Measurements from ENCODE around the gene TSPAN18. TPM values are rescaled to one million over a fixed set of nuclear protein-coding genes. Genes with fewer than 3 reads are reported as not detected.
A peak's percentile ranks its signal among the peaks of the same experiment; 100 is the strongest.

Gene TSPAN18, protein sequence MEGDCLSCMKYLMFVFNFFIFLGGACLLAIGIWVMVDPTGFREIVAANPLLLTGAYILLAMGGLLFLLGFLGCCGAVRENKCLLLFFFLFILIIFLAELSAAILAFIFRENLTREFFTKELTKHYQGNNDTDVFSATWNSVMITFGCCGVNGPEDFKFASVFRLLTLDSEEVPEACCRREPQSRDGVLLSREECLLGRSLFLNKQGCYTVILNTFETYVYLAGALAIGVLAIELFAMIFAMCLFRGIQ
- total RNA-seq, result 11.1 and 11.5 TPM in 2 replicates

DNA sequence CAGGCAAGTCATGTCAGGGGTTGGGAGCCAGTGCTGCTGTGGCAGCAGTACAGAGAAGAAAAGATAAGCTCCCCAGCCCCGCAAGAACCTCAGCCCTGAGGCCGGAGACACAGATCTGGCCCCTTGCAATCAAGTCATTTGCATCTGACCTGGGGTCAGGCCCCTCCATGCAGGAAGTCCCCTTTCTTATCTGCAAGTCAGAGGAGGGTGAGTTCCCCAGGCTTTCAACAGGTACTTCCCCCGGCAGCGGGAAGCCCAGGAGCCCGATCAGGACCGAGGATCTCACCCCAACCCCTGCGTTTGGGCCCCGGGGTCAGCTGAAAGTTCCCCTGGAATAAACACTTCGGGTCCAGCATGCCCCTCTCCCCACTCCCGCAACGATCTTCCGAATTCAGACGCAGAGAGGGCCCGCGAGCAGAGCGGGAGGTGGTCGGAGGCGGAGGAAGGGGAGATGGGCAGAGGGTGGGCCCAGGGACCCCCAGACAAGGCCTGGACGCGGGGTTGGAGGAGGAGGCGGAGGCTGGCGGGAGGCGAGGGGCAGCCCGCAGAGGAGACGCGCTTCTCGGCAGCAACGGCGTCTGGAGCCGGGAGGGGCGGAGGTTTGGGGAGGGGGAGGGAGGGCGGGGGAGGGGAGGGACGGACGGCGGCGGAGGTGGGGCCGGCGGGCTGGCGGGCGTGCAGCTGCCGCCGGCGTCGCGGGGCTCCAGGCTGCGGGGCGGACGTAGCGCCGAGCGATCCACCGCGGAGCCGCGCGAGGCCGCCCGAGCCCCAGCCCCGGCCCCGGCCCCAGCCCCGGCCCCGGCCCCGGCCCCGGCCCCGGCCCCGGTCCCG lies at the start of gene TSPAN18:
Gene TSPAN18, plus strand, starts transcription at position 680 of the 831 bp plus-strand sequence. CDS start 179,455 bp downstream, outside the sequence.
- DNase-seq (ENCODE audit: low read depth, low spot score), result no peak

DNA sequence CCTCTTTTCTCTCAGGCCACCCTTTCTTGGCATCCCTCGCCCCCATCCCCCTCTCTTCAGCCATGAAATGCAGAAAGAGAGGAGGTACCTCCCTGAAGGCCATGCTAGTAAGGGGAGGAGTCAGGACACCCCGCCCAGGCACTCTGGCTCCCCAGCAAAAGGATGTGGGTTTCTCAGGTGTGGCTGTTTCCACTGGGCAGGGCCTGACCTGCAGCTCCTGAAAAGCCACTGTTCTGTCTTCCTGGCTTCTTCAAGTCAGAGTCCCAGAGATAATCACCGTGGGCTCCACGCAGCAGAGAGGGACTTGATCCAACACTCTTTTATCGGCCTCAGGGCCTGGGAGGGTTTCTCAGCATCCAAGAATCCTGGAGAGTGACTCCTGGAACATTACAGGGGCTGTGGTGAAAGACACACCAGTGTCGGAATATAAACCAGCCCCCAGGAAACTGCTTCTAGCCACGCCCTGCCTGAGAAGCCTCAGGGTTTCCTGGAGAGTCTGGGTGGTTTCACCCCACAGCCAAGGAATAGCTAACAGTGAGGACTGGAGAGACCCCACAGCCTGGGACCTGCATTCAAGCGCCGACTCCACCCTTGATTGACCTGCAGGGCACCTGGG lies 45.7 kb upstream of the TSPAN18 start:
- no peak for DNase-seq (ENCODE audit: low read depth, low spot score)

DNA sequence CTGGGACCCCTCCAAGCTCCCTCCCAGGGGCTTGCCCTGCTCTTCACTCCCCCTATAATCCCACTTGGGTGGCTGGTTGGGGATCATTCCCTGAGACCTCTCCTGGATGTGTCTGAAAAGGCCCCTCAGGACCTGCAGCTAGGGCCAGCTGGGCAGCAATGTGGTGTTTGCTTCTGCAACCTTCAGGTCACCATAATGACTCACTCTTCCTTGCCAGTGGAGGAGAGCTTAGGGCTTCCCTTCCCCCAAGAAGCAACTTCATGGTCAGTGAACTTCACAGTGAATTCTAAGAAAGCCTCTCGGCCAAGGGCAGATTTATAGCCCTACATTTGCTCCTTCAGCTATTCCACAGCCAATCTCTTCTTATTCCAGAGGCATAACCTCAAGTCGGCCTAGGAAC lies 45.1 kb upstream of the TSPAN18 start:
- DNase-seq (ENCODE audit: low read depth, low spot score), result peak; percentile 62

DNA sequence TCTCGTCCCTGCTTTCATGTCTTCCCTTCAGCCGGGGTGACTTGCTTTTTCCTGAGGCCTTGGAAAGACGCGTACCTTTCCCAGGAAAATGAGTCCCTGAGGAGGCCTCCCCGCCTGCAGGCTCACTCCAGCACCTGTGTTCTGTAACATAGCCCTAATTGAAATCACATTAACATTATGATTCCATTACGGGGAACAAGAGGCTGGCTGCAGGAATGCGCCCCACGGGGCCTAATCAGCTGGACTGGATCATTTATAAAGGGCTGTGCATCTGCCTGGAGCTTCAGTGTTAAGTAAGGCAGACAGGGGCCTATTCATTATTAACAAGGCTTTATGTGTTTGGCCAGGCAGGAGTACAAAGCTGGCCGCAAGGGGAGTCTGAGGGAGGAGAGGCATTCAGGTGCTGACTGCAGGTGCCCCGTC lies 41.9 kb upstream of the TSPAN18 start:
- DNase-seq (ENCODE audit: low read depth, low spot score), result no peak

DNA sequence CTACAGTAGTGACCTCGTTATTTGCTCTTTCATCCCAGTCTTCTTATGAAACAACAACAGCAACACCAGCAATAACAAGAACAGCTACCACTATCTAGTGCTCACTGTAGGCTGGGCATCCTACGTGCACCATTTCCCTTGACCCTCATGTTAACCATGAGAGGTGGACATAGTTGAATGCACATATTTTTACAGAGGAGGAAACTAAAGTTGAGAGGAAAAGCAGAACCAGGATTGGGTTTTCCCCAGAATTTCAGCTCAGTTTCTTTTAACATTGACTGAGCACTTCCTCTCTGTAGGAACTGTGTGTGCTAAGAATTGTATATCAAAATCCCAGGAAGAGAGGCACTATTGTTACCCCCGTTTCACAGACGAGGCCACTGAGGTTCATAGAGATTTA lies 39.4 kb upstream of the TSPAN18 start:
- no peak for DNase-seq (ENCODE audit: low read depth, low spot score)

DNA sequence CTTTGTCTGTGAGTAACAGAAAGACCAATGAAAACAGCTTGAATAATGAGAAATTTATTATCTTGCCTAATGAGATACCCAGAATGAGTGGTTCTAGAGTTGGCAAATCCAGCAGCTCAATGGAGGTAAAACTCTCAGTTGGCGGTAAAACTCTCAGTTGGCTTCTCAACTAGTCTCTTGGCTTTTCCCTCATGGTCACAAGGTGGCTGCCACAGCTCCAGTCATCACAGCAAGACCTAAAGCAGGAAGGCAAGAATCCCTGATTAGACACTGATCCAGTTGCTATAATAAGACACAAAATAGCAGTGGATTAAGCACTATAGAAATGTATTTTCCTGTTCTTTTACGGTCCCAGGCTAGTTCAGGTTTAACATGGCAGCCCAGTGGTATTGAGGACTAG lies 37.5 kb upstream of the TSPAN18 start:
- no peak for DNase-seq (ENCODE audit: low read depth, low spot score)

DNA sequence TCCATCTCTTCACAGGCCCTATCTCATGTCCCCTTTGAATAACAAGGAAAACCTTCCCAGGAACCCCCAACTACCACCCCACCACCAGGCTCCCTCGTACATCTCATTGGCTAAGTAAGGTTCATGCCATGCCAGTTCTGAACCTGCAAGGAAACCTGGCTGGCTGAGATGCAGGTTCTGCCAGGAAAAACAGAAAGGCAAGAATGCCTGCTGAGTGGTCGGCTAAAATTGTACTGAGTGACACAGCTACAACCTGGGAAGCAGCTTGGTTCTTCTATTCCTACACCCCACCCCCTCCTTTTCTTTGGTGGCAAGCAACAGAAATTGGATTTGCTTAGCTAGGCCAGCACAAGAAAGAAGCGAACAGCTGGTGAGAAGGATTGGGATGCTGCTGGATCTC lies 36.1 kb upstream of the TSPAN18 start:
- DNase-seq (ENCODE audit: low read depth, low spot score), result no peak

DNA sequence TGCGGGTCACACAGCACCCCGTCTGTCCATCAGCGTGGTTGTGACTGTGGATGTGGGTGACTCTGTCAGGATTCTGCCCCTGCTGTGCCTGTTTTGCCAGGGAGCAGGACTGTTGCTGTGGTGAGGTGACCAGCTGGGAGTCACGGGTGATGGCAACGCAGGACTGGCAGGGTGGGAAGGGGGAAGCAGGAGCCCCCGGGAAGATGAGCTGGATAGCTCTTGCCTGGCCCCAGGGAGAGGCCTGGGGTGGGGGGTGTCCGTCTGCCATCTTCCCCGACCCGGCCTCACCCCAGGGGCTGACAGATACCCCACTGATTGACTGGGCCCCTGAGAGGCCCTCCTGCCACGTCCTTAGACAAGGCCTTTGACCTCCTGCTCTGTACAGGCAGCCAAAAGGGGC lies 34.3 kb upstream of the TSPAN18 start:
- no peak for DNase-seq (ENCODE audit: low read depth, low spot score)

DNA sequence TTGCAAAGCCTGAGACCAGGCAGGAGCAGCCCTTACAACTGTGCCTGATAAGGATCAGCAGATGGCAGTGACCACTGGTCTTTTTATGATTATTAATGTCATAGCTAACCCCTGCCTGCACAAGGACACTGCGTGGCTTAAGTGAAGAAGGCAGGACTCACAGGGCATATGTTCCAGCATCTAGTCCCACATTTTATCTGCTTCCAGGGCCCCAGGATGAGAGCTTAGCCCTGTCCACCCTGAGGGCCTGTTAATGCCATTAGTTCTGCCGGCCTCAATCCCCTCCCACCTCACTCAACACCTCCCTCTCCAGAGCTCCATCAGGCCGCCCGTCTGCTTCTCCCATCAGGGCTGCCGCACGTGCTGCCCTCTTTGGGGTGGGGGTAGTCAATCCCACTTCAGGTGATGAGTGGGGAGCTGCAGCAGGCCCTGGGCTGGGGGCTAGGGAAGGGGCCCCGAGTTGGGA lies 33.1 kb upstream of the TSPAN18 start:
- no peak for DNase-seq (ENCODE audit: low read depth, low spot score)

DNA sequence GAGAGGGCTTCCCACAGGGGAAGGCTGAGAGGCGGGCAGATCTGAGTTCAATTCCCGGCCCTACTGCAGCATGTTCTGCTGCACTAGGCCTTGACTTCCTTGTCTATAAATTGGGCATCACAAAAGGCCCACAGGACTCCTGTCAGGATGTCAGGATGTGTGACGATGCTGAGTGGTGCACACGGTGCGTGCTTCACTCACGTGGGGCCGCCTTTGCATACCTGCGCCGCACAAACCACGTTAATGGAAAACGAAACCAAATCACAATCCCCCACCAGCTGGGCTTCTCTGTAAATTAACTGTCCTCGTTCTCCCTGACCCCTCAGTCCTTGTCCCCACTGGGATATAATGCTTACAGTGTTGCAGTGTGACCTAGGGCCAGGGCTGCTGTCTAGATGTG lies 32.3 kb upstream of the TSPAN18 start:
- no peak for DNase-seq (ENCODE audit: low read depth, low spot score)

DNA sequence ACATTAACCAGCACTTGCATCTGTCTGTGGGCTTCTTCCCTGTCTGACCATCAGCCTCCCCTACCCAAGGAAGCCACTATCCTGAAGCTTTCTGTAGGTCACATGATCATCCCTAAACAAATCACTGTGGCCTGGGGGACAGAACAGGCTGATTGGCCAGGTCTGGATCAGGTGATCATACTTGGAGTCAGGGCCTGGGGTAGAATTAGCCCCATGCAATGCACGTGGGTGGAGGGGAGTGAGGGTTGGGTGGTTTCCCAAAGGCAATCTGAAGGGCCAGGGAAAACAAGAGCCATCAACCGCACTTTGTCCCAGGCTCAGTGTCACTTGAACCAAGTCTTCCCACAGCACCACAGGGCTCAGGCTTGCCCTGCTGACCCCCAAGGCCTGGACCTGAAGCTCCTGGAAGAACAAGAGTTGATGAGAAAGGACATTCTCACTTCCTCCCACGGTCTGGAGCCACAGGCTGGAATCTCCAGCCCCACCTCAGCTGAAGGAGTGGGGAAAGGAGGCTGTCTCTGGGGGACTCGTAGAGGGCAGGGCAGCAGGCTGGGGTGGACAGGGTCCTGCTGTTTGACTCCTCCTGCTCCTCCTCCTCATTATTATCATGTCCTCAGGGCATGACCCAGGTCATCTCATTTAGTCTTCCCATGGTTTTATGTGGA lies 31.5 kb upstream of the TSPAN18 start:
- DNase-seq (ENCODE audit: low read depth, low spot score), result no peak

DNA sequence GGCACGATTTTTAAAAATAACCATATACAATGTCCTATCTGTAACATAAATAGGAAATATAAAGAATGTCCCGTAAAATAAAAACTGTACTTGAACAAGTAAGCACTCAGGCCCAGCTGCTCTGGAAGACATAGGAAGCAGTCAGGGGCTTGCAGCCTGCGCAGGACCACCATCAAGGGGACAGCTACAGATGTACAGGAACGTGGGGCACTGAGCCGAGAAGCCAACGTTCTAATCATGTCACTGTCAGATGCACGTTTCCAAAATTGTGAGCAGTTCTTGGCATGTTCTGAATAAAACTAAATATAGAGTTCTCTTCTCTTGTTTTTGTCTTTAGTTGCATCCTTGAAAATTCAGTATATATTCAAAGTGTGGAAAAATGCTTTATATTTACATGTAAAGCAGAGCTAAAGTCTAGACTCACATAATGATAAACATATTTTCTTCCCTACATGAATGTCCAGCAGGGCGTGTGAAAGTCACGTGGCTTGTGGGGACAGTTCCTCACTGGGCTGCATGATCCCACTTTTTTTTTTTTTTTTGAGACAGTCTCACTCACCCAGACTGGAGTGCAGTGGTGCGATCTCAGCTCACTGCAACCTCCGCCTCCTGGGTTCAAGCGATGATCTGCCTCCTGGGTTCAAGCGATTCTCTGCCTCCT lies 28.4 kb upstream of the TSPAN18 start:
- DNase-seq (ENCODE audit: low read depth, low spot score), result no peak

DNA sequence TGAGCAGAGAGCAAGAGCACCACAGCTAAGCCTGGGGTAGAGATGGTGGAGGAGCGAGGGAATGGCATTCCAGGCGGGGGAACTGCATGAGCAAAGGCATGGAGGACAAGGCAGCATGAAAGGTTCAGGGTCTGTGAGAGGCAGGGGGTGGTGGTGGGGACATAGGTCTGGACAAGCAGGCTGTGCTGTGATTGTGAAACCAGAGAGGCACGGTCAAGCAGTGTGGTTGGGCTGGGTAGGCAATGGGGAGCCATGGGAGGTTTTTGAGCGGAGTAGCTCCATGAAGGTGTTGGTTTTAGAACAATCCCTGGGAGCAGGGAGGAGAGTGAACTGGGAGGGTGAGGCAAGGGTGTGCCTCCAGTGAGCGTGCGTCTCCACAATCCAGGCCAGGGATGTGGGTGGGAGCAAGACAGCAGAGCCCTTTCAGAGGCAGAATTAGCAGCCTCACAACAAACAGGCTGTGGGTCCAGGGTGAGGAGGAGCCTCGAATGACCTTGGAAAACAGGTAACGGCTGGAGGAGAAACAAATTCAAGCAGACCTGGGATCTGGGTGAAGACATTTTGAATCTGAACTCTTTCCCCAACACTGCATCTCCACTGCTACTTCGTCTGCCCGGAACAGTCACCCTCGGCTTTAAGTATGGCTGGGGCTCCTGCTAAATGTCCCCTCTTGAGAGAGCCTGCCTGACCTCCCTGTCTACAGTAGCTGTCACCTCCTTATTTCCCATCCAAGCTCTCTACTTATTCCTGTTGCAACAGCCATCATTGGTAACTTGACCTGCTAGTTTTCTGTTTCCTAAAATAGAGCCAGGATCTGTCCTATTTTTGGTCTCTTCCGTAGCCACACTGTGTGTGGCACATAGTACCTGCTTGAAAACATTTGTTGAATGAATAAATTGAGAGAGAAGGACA lies 27.0 kb upstream of the TSPAN18 start:
- no peak for DNase-seq (ENCODE audit: low read depth, low spot score)

DNA sequence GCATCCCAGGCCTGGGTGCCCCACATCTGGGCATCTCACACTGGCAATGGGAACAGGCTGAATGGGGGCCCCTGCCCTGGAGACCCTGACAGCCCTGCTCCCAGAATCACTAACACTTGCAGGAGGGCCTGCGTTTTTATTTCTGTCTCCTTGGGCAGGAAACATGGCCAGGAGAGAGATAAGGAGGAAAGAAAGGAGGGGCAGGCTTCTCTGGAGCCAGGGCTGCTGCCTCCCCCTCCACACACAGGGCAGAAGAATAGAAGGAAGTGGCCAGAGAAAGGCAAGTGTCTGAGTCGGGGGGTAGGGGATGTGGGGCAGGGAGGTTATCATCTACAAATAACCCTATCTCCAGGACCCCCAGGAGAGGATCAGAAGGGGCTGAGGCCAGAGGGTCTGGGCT lies 25.5 kb upstream of the TSPAN18 start:
- peak; percentile 33 for DNase-seq (ENCODE audit: low read depth, low spot score)

DNA sequence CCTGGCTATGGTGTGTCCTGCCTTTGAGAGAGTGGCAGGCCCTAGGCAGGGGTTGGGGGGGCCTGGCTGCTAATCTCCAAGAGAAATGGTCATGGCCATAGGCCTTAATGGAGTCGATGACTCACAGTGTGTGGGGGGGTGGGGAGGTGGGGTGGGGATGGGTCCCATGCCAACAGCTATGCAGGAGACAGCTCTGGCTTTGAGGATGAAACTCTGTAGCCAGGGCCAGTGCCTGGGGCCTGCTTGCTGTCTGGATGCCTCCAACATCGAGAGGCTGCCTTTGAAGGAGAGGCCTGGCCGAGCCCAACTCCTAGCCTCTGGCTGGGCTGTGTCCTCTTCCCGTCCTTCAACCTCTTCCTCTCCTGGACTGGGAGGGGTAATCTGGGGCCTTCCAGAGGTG lies 23.9 kb upstream of the TSPAN18 start:
- DNase-seq (ENCODE audit: low read depth, low spot score), result no peak

DNA sequence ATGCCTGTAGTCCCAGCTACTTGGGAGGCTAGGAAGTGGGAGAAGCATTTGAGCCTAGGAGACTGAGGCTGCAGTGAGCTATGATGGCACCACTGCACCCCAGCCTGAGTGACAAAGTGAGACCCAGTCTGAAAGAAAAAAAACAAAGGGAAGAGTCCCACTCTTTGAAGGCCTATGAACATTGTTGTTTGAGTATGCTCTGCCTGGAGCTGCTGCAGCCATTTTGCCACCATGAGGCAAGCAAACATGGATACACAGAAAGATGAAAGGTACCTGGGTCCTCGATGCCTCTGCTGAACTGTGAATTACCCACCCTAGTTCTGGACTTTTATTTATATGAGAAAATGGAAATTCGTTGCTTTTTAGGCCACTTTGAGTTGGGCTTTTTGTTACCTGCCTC lies 19.7 kb upstream of the TSPAN18 start:
- DNase-seq (ENCODE audit: low read depth, low spot score), result no peak

DNA sequence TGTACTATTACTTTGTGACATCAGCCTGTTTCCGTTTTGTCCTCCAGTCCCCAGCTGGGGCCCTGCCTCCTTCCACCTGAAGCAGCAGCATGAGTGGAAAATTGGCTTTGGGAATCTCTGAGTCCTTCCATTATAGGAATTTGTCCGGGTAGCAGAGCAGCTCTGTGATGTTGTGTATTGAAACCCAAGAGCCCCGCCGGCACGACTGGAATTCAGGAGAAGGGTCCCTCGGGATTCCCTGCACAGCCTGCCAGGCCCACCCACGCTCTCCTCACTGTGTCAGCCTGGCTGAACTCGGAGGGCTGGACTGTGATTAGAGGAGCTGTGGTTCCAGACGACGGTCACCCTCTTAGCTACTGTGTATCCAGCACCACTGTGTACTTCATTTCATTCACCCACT lies 18.8 kb upstream of the TSPAN18 start:
- DNase-seq (ENCODE audit: low read depth, low spot score), result no peak

DNA sequence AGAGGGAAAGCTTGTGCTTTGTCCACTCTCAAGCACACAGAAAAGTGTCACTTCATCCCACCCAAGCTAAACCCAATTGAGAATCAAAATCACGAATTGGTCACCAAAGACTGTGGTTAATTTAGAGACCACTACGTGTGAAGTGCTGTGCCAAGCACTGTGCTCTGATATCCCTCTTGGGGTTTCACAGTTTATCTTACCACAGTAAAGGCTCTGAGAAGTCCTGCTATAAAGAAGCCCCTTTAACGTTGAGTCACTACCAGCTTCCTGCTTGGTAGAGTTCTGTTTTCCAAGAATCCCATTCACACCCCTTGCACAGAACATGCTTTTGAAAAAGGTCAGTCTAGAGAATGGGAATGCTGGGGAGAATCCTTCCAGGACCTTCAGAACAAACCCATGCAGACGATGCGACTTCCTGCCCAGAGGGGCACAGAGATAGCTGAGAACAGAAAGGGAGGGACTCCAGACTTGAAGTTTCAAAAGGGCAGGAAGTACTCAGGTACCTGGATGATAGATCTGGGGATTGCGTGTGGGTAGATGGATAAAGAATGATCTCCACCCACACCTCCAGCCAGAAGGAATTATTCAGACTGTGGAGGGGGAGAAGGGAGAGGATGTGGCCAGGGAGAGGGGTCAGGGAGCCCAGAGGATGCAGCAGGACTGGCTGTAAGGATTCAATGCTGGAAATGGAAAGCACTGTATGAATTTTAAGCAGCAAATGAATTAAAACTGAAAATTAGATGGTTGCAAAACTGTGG lies 18.1 kb upstream of the TSPAN18 start:
- DNase-seq (ENCODE audit: low read depth, low spot score), result no peak

DNA sequence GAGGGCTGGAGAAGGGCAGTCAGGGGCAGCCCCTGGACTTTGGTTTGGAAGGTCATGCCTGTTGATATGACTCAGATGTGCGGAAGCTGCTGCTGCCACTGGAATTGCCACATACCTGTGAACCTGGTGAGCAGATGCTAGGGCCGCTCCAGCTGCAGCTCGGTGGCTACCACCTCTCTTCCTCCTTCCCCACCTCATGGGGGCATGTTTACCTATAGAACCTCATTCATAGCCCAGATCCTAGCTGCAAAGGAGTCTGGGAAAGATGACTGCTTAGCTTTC lies 17.5 kb upstream of the TSPAN18 start:
- no peak for DNase-seq (ENCODE audit: low read depth, low spot score)

DNA sequence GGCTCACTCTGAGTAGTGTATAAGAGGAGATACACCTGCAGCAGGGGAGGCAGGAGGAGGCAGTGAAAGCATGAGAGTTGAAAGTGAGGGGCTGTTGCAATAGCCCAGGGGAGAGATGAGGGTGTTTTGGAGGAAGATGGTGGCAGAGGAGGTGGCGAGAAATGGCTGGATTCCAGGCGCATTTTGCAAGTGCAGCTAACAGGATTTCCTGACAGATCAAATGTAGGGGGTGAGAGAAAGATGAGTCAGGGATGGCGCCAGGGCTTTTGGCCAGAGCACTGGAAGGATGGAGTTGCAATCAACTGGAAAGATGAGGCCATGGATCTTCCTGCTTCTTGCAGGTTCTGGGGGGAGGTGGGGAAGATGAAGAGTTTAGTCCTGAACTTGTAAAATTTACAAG lies 16.8 kb upstream of the TSPAN18 start:
- peak; percentile 32 for DNase-seq (ENCODE audit: low read depth, low spot score)
